Activated T-cell treated with anti-CD3 and anti-CD28 coated beads, Interleukin-2, amount 50 U/mL, for 1 hour (primary cell): ENCODE results near the gene KRT71.
A peak's percentile ranks its signal among the peaks of the same experiment; 100 is the strongest.

Experiments used
- DNase-seq: peaks from one replicate; pipeline ENCODE4 v3.0.0-alpha.2; 2020

Gene KRT71

GRCh38 chr12:52573743-52574142 is 20.8 kb upstream of the KRT71 start, which contains the start of gene KRT74:
Gene KRT74 (minus strand): TSS chr12:52573843. CDS start chr12:52573777, 66 bp downstream.
- no peak for DNase-seq

- DNase-seq, result no peak
Measured at GRCh38 chr12:52573306-52573705, 20.4 kb upstream of the KRT71 start.

DNA sequence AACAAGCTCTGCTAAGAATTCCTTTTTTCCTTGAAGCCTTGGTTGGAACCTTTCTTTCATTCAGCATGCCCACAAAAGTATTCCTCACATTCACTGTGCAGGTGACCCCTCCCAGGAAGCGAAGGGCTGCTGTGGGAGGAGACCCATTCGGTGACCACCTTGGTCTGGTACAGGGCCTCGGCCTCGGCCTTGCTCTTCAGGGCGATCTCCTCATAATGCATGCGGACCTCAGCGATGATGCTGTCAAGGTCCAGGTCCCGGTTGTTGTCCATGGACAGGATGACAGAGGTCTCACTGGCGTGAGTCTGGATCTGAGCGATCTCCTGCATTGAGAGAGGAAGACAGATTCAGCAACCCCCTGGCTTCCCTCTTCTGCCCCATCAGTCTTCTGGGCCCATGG is 17.6 kb upstream of the KRT71 start:
- no peak for DNase-seq

DNA sequence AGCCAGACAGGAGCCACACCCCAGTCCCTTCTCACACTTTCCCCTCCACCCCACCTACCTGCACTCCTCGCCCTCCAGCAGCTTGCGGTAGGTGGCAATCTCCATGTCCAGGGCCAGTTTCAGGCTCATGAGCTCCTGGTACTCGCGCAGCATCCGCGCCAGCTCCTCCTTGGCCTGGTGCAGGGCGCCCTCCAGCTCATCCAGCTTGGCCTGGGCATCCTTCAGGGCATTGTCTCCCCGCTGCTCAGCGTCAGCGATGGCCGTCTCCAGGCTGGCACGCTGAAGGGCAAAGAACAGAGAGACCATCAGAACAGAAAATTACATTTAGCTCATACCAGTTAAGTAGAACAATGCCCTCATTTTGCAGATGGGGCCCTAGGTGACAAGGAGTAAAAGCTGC is 15.2 kb upstream of the KRT71 start:
- DNase-seq, result no peak

DNA sequence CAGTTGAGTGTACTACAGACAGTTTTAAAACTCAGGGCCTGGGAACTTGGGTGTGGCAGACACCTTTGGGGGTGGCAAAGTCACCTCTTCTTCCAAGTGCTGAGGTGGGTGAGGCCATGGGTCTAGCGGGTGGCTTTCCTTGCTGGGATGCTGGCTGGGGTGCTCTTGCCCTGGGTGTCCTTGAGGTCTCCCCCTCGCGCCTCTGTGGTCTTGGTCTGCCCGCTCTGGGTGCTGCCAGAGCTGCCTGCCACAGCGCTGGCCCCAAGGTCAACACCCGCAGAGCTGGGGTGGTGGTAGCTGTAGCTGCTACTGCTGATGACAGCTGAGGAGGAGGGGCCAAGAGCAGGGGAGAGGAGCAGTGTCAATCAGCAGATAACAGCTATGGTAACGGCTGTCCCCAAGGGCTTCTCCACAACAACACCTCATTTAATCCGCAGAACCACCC is 13.9 kb upstream of the KRT71 start:
- peak; percentile 32 for DNase-seq

DNA sequence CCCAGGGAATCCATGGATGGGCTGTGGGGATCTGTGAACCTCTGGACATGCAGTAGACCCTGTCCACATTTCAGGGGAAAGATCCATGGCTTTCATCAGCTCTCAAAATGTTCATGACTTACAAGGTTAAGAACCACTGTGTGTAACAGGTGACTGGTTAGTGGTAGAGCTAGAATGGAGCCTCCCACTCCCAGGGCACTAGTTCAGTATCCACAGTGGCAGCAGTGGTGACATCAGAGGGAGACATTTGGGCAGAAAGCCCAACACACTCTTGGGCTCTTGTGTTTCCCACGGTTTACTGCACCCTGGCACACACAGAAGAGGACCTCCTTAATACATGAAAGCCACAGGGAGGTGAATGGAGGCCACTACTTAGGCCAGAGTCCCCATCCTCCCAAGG is 11.6 kb upstream of the KRT71 start:
- no peak for DNase-seq

- no peak for DNase-seq
Measured at GRCh38 chr12:52561880-52562449, 9.0 kb upstream of the KRT71 start.

- no peak for DNase-seq
Measured at GRCh38 chr12:52559979-52560378, 7.0 kb upstream of the KRT71 start.

- DNase-seq, result no peak
Measured at GRCh38 chr12:52558781-52559445, 6.0 kb upstream of the KRT71 start.

GRCh38 chr12:52557476-52557875 is 4.5 kb upstream of the KRT71 start:
- no peak for DNase-seq

GRCh38 chr12:52555577-52555976 is 2.6 kb upstream of the KRT71 start:
- no peak for DNase-seq

DNA sequence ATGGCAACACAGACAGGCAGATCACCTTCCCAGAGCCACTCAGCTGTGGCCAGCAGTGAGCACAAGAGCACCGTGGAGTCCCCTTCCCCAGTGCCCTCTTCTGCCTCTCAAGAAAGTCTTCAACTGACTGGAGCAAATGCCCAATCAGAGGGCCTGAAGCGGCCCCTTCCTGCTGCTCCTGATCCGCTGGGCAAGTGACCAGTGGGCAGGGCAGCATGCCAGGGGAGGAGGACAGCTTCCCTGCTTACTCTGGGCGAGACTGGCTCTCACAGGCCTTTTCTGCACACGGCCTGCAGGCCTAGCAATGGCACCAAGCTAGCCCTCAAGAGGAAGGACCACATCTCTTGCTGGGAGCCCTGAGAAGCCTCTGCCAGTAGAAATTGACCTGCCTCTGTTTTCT is 890 bp downstream of the KRT71 start:
- no peak for DNase-seq

DNA sequence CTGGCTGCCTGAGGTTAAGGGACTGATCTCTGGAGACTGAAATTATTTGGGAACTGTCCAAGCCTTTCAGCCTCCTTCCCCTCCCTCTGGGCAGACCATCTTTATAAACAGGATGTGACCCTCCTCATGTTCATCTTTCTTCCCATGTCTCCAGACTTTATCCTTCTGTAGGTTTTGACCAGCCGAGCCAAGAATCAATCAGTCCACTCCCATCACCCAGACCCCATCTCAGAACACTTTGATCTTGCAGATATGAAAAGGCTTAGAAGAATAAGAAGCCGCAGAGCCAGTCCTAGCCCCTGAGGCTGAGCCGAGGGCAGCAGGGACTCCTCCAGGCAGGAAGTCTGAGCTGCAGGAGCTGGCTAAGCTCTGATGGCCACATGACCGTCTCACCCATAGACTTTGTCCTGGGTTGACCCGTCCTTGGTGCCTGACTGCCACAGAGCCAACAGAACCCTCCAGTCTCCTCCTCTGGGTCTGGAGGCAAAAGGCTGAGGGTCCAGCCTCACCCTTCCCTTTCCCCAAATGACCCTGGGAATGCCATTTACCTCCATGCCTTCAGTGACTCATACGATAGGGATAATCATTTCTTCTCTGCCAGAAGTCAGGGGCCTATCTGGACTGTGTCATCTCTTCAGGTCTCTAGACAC is 1.6 kb downstream of the KRT71 start:
- DNase-seq, result no peak

DNA sequence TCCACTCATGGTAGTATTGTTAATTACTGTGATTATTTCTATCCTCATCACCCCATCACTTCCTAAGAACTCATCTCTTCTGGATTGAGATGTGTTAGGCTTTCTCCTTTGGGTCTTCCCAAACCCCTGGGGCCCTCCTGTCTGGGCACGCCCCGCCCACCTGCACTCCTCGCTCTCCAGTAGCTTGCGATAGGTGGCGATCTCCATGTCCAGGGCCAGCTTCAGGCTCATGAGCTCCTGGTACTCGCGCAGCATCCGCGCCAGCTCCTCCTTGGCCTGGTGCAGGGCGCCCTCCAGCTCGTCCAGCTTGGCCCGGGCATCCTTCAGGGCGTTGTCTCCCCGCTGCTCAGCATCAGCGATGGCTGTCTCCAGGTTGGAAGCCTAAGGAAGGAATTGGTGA is 6.8 kb downstream of the KRT71 start:
- no peak for DNase-seq

DNA sequence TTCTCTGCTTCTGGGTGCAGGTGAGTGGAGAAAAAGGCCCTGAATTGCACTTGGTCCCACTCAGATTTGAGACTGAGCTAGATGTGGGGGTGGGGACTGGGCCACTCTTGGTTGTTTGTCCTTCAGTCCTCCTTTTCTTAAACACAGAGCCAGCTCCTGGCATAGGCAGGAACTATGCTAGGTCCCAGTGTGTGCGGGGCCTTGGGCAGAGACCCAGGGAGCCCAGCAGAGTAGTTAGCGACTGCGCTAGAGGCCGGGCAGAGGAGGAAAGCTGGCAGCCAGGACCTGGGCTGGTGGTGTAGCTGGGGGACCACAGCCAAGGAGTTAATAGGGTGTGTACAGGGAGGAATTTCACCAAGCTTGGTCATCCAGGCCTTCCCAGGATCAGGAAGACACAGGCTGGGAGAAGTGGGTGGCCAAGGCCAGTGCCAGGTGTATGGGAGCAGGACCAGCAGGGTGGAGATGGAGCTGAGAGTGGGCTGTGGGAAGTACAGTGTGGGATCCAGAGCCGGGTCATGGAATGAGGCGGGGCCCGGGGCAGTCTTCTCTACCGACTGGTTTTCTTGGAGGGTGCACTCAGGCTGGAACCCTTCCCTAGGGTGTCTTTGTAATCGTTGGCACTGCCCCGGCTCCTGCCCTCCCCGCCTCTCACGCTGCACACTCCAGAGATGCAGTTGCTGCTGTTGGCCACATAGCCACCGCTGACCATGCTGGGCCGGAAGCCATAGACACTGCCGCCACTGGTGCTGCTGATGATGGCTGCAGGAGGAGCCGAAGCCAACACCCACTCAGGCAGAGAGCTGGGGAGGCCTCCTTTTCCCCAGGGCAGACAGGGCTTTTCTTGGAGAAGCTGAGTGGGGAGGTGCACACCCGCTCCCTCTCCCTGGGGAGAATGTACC is 8.7 kb downstream of the KRT71 start:
- no peak for DNase-seq

DNA sequence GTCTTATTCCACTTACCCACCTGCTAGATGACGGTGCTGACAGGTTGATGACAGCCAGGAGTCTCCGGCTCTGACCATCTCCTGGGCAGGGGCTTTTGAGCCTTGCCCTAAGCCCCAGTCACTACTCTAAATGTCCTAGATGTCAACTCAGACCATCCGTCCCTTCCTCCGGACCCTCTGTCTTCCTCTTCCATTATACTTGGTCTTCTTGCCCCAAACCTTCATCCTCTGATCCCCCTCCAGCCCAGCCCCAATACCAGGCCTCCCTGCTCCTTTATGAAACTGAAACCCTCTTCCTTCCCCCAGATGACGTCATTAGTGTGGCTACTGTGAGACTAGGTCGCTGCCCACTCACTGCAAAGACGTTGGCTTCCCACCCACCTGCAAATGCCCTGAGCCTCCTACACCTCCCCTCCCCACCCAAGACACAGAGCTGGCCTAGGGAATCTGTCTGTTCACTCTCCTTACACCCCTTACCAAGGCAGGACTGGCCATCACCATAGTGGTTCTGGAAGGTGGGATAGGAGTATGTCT is 10.1 kb downstream of the KRT71 start:
- no peak for DNase-seq

GRCh38 chr12:52542157-52542556 is 10.8 kb downstream of the KRT71 start:
- DNase-seq, result no peak

DNA sequence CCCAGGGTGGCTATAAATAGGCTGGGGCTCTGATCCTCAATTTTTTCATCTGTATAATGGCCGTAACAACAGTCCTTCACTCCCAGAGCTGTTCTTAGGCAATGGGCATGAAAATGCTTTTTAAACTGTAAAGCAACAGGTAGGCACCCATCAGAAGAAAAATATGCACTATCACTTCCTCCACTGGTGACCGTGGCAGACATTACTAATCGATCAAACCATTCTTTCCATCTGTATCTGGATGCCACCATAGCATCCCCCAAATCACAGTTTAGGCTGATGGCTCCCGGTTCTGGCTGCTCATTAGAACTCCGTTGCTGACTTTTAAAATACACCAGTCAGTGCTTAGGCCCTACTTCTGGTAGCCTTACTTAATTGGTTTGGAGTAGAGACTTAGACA is 11.2 kb downstream of the KRT71 start:
- no peak for DNase-seq

GRCh38 chr12:52540531-52540930 is 12.4 kb downstream of the KRT71 start:
- DNase-seq, result no peak

DNA sequence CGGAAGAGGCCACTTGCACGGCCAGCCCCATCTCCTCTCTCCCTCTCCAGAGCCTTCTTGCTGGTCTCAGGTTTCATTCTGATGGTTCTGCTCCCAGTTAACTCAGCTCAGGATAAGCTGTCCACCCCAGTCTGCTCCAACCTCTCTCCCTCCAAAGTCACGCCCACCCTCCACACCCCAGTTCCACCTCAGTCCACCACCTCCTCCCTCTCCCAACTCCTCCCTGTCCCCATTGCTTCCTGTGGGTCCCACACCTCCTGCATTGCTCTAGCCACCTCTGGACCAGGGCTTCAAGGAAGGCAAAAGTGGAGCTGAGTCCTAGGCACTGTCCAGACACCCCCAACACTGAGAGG is 13.1 kb downstream of the KRT71 start:
- DNase-seq, result no peak

GRCh38 chr12:52539083-52539820 is 13.7 kb downstream of the KRT71 start:
- DNase-seq, result no peak

GRCh38 chr12:52537101-52537500 is 15.8 kb downstream of the KRT71 start:
- no peak for DNase-seq

- no peak for DNase-seq
Measured at GRCh38 chr12:52535574-52535973, 17.4 kb downstream of the KRT71 start.
